Measurements from ENCODE around the gene KRT75. TPM values are rescaled to one million over a fixed set of nuclear protein-coding genes. Genes with fewer than 3 reads are reported as not detected.

Gene KRT75
- total RNA-seq, 1 donor from 2014 or later = not detected

DNA sequence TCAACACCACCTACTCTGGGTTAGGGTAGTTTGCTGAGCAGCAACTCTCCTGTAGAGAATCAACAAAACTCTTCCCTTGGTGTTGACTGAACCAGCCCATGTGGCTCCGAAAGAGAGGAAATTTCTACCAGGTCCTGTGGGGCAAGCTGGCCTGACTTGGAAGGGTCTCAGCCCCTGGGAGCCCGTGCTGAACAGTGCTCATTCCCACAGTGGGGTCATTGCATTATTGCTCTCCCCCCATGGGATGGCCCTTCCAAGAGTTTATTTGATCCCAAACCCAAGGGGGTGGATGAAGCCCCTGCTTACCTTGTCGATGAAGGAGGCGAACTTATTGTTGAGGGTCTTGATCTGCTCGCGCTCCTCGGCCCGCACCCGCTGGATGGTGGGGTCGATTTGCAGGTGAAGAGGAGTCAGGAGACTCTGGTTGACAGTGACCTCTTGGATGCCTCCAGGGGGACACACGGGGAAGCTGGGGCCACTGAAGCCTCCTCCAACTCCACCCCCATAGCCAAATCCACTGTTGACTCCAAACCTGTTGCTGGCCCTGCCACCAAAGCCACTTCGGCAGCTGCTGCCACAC lies 580 bp downstream of the KRT75 start:
- H3K4me3 Mint-ChIP-seq (ENCODE audit: unreplicated experiment) = no peak overlapping the region
- TF ChIP-seq, protein P1, sequence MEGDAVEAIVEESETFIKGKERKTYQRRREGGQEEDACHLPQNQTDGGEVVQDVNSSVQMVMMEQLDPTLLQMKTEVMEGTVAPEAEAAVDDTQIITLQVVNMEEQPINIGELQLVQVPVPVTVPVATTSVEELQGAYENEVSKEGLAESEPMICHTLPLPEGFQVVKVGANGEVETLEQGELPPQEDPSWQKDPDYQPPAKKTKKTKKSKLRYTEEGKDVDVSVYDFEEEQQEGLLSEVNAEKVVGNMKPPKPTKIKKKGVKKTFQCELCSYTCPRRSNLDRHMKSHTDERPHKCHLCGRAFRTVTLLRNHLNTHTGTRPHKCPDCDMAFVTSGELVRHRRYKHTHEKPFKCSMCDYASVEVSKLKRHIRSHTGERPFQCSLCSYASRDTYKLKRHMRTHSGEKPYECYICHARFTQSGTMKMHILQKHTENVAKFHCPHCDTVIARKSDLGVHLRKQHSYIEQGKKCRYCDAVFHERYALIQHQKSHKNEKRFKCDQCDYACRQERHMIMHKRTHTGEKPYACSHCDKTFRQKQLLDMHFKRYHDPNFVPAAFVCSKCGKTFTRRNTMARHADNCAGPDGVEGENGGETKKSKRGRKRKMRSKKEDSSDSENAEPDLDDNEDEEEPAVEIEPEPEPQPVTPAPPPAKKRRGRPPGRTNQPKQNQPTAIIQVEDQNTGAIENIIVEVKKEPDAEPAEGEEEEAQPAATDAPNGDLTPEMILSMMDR (IDR thresholded peaks at IDR 0.05) = no peak
- H3K9me3 Mint-ChIP-seq (ENCODE audit: unreplicated experiment) = no peaks in the 10 kb centered on the region
- no peaks in the 10 kb centered on the region for H3K4me1 Mint-ChIP-seq (ENCODE audit: unreplicated experiment)
- H3K27me3 Mint-ChIP-seq (ENCODE audit: unreplicated experiment) = peaks cover 54% of the 10 kb centered on the region
- no peaks in the 10 kb centered on the region for H3K36me3 Mint-ChIP-seq (ENCODE audit: unreplicated experiment)
- no peak for DNase-seq (ENCODE audit: extremely low spot score, unreplicated experiment)
- no peak overlapping the region for H3K27ac Mint-ChIP-seq (ENCODE audit: unreplicated experiment)

DNA sequence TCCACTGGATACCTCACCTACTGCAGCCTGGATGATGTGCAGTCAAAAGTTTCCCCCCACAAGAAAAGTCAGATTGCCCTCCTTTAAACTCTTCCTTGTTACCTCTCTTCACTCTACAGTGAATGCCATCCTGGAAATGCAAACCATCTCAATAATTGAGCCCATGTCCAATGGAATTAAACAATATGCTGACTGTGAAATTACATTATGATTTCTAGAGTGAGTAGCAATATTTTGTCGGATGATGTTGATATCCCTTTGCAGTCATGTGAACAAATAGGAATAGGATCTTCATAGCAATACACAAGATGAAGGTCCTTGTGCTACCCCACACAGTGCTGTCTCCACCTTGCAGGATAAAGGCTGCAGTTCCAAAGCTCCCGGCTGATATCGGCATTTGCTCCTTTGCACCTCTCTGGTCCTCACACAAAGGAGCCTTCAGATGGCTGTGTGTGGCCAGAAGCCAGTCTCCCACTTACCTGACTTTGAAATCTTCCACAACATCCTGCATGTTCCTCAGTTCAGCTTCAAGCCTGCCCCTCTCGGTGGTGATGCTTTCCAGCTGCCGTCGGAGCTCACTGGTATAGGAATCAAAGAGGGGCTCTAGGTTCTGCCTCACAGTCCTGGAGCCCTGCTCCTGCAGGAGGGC lies 1.5 kb downstream of the KRT75 start:
- no peaks in the 10 kb centered on the region for H3K4me1 Mint-ChIP-seq (ENCODE audit: unreplicated experiment)
- peaks cover 58% of the 10 kb centered on the region for H3K27me3 Mint-ChIP-seq (ENCODE audit: unreplicated experiment)
- no peak overlapping the region for H3K27ac Mint-ChIP-seq (ENCODE audit: unreplicated experiment)
- no peak overlapping the region for H3K4me3 Mint-ChIP-seq (ENCODE audit: unreplicated experiment)
- DNase-seq (ENCODE audit: extremely low spot score, unreplicated experiment) = no peak
- no peaks in the 10 kb centered on the region for H3K36me3 Mint-ChIP-seq (ENCODE audit: unreplicated experiment)
- TF ChIP-seq, protein P1 (IDR thresholded peaks at IDR 0.05) = no peak
- H3K9me3 Mint-ChIP-seq (ENCODE audit: unreplicated experiment) = no peaks in the 10 kb centered on the region

DNA sequence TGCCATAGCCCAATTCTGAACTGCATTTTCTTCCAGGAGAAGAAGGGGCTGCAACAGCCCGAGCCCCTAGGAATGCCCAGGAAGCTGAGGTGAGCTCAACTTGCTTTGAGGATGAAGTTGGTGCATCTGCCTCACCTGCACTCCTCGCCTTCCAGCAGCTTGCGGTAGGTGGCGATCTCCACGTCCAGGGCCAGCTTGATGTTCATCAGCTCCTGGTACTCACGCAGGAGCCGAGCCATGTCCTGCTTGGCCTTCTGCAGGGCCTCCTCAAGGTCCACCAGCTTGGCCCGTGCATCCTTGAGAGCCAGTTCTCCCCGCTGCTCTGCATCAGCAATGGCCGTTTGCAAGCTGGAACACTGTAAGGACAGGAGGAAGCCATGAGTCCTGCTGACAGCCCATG lies 6.0 kb downstream of the KRT75 start:
- no peak for DNase-seq (ENCODE audit: extremely low spot score, unreplicated experiment)
- no peak overlapping the region for H3K27ac Mint-ChIP-seq (ENCODE audit: unreplicated experiment)
- H3K27me3 Mint-ChIP-seq (ENCODE audit: unreplicated experiment) = peaks cover 71% of the 10 kb centered on the region
- H3K9me3 Mint-ChIP-seq (ENCODE audit: unreplicated experiment) = no peaks in the 10 kb centered on the region
- no peaks in the 10 kb centered on the region for H3K4me1 Mint-ChIP-seq (ENCODE audit: unreplicated experiment)
- no peak overlapping the region for H3K4me3 Mint-ChIP-seq (ENCODE audit: unreplicated experiment)
- no peaks in the 10 kb centered on the region for H3K36me3 Mint-ChIP-seq (ENCODE audit: unreplicated experiment)
- TF ChIP-seq, protein P1 (IDR thresholded peaks at IDR 0.05) = no peak

GRCh38 chr12:52427083-52427482 lies 7.1 kb downstream of the KRT75 start:
- Mint-ChIP-seq H3K9me3 (ENCODE audit: unreplicated experiment) (no peaks in the 10 kb centered on the region), H3K36me3 (ENCODE audit: unreplicated experiment) (no peaks in the 10 kb centered on the region), H3K4me3 (ENCODE audit: unreplicated experiment) (no peak overlapping the region), H3K4me1 (ENCODE audit: unreplicated experiment) (no peaks in the 10 kb centered on the region), H3K27ac (ENCODE audit: unreplicated experiment) (no peak overlapping the region), H3K27me3 (ENCODE audit: unreplicated experiment) (peaks cover 71% of the 10 kb centered on the region)
- no peak for DNase-seq (ENCODE audit: extremely low spot score, unreplicated experiment)
- TF ChIP-seq, protein P1 (IDR thresholded peaks at IDR 0.05) = no peak

DNA sequence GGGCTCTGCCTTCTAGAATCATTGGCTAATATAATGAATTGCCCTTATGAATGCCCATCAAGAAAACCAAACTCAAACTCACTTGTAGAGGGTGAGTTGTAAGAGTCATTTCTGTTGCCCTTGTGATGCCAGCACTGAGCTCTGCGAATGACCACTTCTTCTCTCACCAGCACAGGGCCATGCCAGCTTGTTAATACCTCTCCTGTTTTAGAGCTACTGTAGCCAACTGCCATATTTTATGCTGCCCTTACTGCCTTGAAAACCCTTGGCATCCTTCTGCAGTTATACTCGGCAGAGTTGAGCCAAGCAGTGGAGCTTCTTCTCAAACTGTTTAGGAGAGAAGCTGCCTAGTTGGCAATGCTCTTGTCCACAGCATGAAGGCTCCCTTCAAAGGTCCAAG lies 8.1 kb downstream of the KRT75 start:
- Mint-ChIP-seq H3K9me3 (ENCODE audit: unreplicated experiment) (no peaks in the 10 kb centered on the region), H3K4me3 (ENCODE audit: unreplicated experiment) (no peak overlapping the region), H3K4me1 (ENCODE audit: unreplicated experiment) (no peaks in the 10 kb centered on the region), H3K36me3 (ENCODE audit: unreplicated experiment) (no peaks in the 10 kb centered on the region), H3K27ac (ENCODE audit: unreplicated experiment) (no peak overlapping the region), H3K27me3 (ENCODE audit: unreplicated experiment) (peaks cover 76% of the 10 kb centered on the region)
- TF ChIP-seq, protein P1 (IDR thresholded peaks at IDR 0.05) = no peak
- DNase-seq (ENCODE audit: extremely low spot score, unreplicated experiment) = no peak
